Endothelial cell of umbilical vein (primary cell): ENCODE measurements around the gene MICAL3. TPM values are rescaled to one million over a fixed set of nuclear protein-coding genes. Genes with fewer than 3 reads are reported as not detected.

Source experiments
- BruUV-seq: library from RNA; stranded (reverse); fragments of 400-500 nt; replicated peaks from 2 replicates; lab custom pipeline; 2021; lab: Mats Ljungman, UMichigan
- CTCF ChIA-PET: fragments of 300-600, 350-600 bp; sonication (Branson Sonifier 250); formaldehyde crosslinking; loops from one replicate; lab custom pipeline; 2021; ENCODE audit warnings: antibody characterized with exemption, inconsistent platforms; lab: Charles Lee
- POLR2A ChIA-PET: fragments of 300-600, 350-600 bp; sonication (Branson Sonifier 250); formaldehyde crosslinking; loops from one replicate; lab custom pipeline; 2021; ENCODE audit warnings: antibody characterized with exemption, inconsistent platforms; lab: Charles Lee
- DNase-seq: peaks from one replicate; pipeline ENCODE4 v3.0.0-alpha.2; 2011; ENCODE audit warnings: low read depth, low spot score
- FAIRE-seq: peaks from 2 replicates; lab custom pipeline; 2011; peaks lifted over from hg19 to GRCh38; lab: Jason Lieb, UNC
- H2AFZ ChIP-seq: 2 replicates; pipeline ENCODE4 v1.6.0; 2012; ENCODE audit warnings: low read depth, low read length, control low read depth, inconsistent platforms
- H3K27ac ChIP-seq: 2 replicates; pipeline ENCODE4 v1.5.1; 2011; ENCODE audit warnings: low read depth, mild to moderate bottlenecking, control low read depth, low read length, moderate library complexity; ENCODE audit not compliant: insufficient read depth
- H3K27me3 ChIP-seq, 2 experiments: 2 replicates each; pipeline versions ENCODE4 v1.6.0 to v1.6.1; 2011; ENCODE audit warnings: low read length in 2 of 2, mixed read lengths in 1 of 2; ENCODE audit not compliant: control insufficient read depth in 2 of 2, insufficient read depth in 2 of 2
- H3K36me3 ChIP-seq, 2 experiments: 2 replicates in 1 of 2; 3 replicates in 1 of 2; pipeline ENCODE4 v1.5.1; 2011; ENCODE audit warnings: low read length in 2 of 2, mild to moderate bottlenecking in 1 of 2, moderate library complexity in 1 of 2; ENCODE audit not compliant: control insufficient read depth in 2 of 2, insufficient read depth in 2 of 2; ENCODE audit errors: extremely low read depth in 1 of 2
- H3K4me1 ChIP-seq: 3 replicates; pipeline ENCODE4 v1.5.1; 2011; ENCODE audit warnings: mild to moderate bottlenecking, low read length; ENCODE audit not compliant: control insufficient read depth, insufficient read depth; ENCODE audit errors: extremely low read depth
- H3K4me2 ChIP-seq: 2 replicates; pipeline ENCODE4 v1.6.1; 2011; ENCODE audit warnings: low read length, control low read depth, mixed read lengths; ENCODE audit not compliant: insufficient read depth
- H3K4me3 ChIP-seq, 3 experiments: fragments of 200-600 bp in 1 of 3; sonication (generic), shearing (Covaris generic) in 1 of 3; replicated peaks in 1 of 3; 2 replicates each; pipeline ENCODE4 v1.5.1; 2011 to 2016; ENCODE audit warnings: control low read depth in 3 of 3, low read length in 3 of 3, mild to moderate bottlenecking in 2 of 3, inconsistent platforms in 1 of 3, low read depth in 1 of 3, moderate library complexity in 1 of 3; ENCODE audit not compliant: insufficient read depth in 1 of 3
- H3K79me2 ChIP-seq: 2 replicates; pipeline ENCODE4 v1.6.0; 2012; ENCODE audit warnings: low read length, inconsistent platforms; ENCODE audit not compliant: control insufficient read depth, insufficient read depth
- H3K9ac ChIP-seq: replicated peaks from 2 replicates; pipeline ENCODE3; 2011; ENCODE audit warnings: low read length, control low read depth; ENCODE audit not compliant: insufficient read depth; ENCODE audit errors: extremely low read depth
- H3K9me1 ChIP-seq: replicated peaks from 3 replicates; pipeline ENCODE4 v1.6.0; 2011; ENCODE audit warnings: mild to moderate bottlenecking, low read length; ENCODE audit not compliant: control insufficient read depth, insufficient read depth; ENCODE audit errors: extremely low read depth
- H3K9me3 ChIP-seq: replicated peaks from 2 replicates; pipeline ENCODE4 v1.5.1; 2012; ENCODE audit warnings: low read length, inconsistent platforms; ENCODE audit not compliant: control insufficient read depth, insufficient read depth
- H4K20me1 ChIP-seq: replicated peaks from 2 replicates; pipeline ENCODE3; 2011; ENCODE audit warnings: mild to moderate bottlenecking, low read length; ENCODE audit not compliant: control insufficient read depth, insufficient read depth; ENCODE audit errors: extremely low read depth
- CTCF ChIP-seq, 2 donors: IDR thresholded peaks; 1 replicate in 1 of 2; 2 replicates in 1 of 2; pipeline ENCODE4 v1.5.1; 2011; ENCODE audit warnings: low read length in 2 of 2, mild to moderate bottlenecking in 2 of 2, moderate library complexity in 2 of 2, control low read depth in 1 of 2, inconsistent platforms in 1 of 2, low read depth in 1 of 2; ENCODE audit not compliant: insufficient read depth in 1 of 2; ENCODE audit errors: extremely low read depth in 1 of 2
- EZH2 ChIP-seq: IDR thresholded peaks from 2 replicates; pipeline ENCODE4 v1.6.1; 2012; ENCODE audit warnings: borderline replicate concordance, low read depth, mild to moderate bottlenecking, moderate library complexity, low read length, inconsistent platforms; ENCODE audit not compliant: severe bottlenecking
- FOS ChIP-seq: IDR thresholded peaks from 2 replicates; pipeline ENCODE4 v1.6.1; 2011; ENCODE audit warnings: mild to moderate bottlenecking, low read length, moderate library complexity, borderline replicate concordance; ENCODE audit not compliant: insufficient read depth
- GATA2 ChIP-seq: IDR thresholded peaks from 2 replicates; pipeline ENCODE4 v1.7.0; 2011; ENCODE audit warnings: low read depth, mild to moderate bottlenecking, moderate library complexity, mixed read lengths, low read length; ENCODE audit not compliant: insufficient read length, insufficient read depth
- JUN ChIP-seq: IDR thresholded peaks from 2 replicates; pipeline ENCODE4 v1.6.1; 2011; ENCODE audit warnings: borderline replicate concordance, low read depth; ENCODE audit not compliant: insufficient read length, insufficient read depth
- MAX ChIP-seq: IDR thresholded peaks from 2 replicates; pipeline ENCODE4 v1.6.1; 2011; ENCODE audit not compliant: insufficient read depth, insufficient read length
- MYC ChIP-seq: IDR thresholded peaks from one replicate; pipeline ENCODE4 v1.6.1; 2011; ENCODE audit warnings: mild to moderate bottlenecking, low read depth, low read length
- POLR2A ChIP-seq: IDR thresholded peaks from 2 replicates; pipeline ENCODE4 v1.6.1; 2012; ENCODE audit warnings: low read depth, mild to moderate bottlenecking, control low read depth, low read length
- POLR2AphosphoS5 ChIP-seq: IDR thresholded peaks from 2 replicates; pipeline ENCODE4 v1.6.1; 2012; ENCODE audit warnings: low read depth, mild to moderate bottlenecking, control low read depth, low read length, moderate library complexity; ENCODE audit not compliant: insufficient read depth
- dilution Hi-C: fragments of 300-500 bp; cut with MboI; formaldehyde crosslinking; loops from one replicate; pipeline ENCODE4 v1.15.0; 2019; ENCODE audit warnings: low sequenced_read_pairs; ENCODE audit not compliant: extremely low pct_ligation_motif_present
- intact Hi-C: fragments of 100-400 bp; cut with micrococcal nuclease; formaldehyde crosslinking; loops from one replicate; pipeline ENCODE4 v1.10.0; 2022
- polyA plus RNA-seq, 4 experiments: library from polyadenylated mRNA; depleted of rRNA in 3 of 4; stranded (reverse) in 3 of 4; unstranded in 1 of 4; fragments of >200 nt; gene quantifications; 2 replicates each; pipeline versions ENCODE4 v1.2.1 to v1.2.3, GENCODE V29; 2011 to 2012; ENCODE audit warnings: missing spikeins in 1 of 4
- total RNA-seq: library from RNA; stranded (reverse); gene quantifications from 2 replicates; pipeline ENCODE4 v1.2.3, GENCODE V29; 2021

MICAL3 gene
- total and polyA plus RNA-seq, 2 donors (not counting 3 experiments of a cell fraction or from before 2014, with no cell fraction given), result 14.5 to 63.7 TPM

GRCh38 chr22:17789379-17790200 is 234.8 kb downstream of the MICAL3 start:
- no peak for FAIRE-seq
- H4K20me1 ChIP-seq, result no peaks in the 10 kb centered on the region
- intact Hi-C loops (no loop called here), dilution Hi-C loops (no loop called here)
- TF ChIP-seq EZH2, result no peak
- TF ChIP-seq POLR2AphosphoS5, result no peak
- TF ChIP-seq JUN, result no peak
- no peak for TF ChIP-seq GATA2
- no peak for TF ChIP-seq CTCF (IDR thresholded peaks at IDR 0.05; ENCODE audit: extremely low read depth in 1 of 2, insufficient read depth in 1 of 2, low read depth in 1 of 2, low read length in 2 of 2)
- no peak for TF ChIP-seq POLR2A
- TF ChIP-seq MAX, result no peak
- TF ChIP-seq FOS, result no peak
- no peak for TF ChIP-seq MYC
- no peaks in the 10 kb centered on the region for H3K79me2 ChIP-seq
- H2AFZ ChIP-seq, result no peak overlapping the region
- no peak overlapping the region for H3K4me2 ChIP-seq
- no peaks in the 10 kb centered on the region for H3K9me3 ChIP-seq
- H3K4me1 ChIP-seq, result peaks cover 9% of the 10 kb centered on the region
- peaks cover 3 to 7% of the 10 kb centered on the region in 2 experiments for H3K36me3 ChIP-seq
- H3K4me3 ChIP-seq, result no peak overlapping the region
- no TSS peak for BruUV-seq
- ChIA-PET POLR2A (no interaction called here), CTCF (interaction anchor here (0.8 to 2.2 kb wide), 3 partner anchors 11 to 287 kb away, joined by 3 to 4 read pairs (median 3); no protein-coding TSS in a partner anchor)
- no peak overlapping the region for H3K9ac ChIP-seq
- no peaks in the 10 kb centered on the region for H3K9me1 ChIP-seq
- no peak overlapping the region for H3K27ac ChIP-seq
- no peak for DNase-seq
- no peaks in the 10 kb centered on the region for H3K27me3 ChIP-seq
